GM11168 (cell line): ENCODE results near the gene RNGTT.
"Not testable (repeated sequence)": the region's sequence is repeated elsewhere in the genome, so short reads cannot be mapped to it uniquely, and the experiment has no call there.

ENCODE experiments used
- in situ Hi-C: fragments of 300-500 bp; cut with MboI; formaldehyde crosslinking; loops from one replicate; pipeline ENCODE4 v1.12.0; 2022; ENCODE audit warnings: low sequenced_read_pairs; ENCODE audit not compliant: unreplicated experiment

The RNGTT gene

DNA sequence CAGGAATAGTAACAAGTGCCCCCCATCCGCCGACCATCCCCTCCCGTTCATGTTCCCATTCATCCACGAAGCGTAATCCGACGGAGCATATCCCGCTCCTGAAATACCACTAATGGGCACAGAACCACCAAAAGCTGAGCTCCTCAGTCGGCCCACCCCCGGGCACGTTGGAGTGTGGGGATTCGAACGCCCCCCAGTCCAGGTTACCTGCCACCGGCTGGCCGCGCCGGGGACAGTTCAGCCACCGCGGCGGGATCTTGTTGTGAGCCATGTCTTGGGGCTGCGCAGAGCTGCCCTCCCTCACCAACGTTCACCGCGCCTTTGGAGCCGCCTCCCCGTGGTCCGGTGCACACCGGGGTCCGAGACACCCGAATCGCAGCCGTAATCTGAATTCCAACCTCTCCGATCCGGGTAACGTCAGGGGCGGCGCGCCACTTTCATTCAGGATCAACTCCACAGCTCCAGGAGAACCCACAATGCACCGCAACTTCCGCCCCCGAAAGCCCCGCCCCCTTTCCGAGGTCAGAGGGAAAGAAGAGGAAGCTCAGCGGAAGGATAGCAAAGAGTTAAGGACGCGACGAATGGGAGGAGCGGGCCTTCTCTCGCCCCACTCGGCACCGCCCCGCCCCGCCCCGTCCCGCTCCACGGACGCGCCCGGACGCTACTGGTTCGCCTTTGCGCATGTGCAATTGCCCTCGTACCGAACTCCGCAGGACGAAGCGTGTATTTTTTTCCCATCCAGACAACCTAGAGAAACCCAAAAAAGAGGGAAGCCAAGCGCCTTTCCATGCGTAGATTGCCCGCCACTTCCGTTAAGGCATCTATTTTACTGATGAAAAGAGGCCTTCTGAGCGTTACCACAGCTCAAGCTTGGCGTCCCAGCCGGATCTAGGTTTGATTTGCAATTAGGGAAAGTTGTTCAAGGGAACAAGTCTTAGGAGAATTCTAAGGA lies at the start of gene RNGTT:
Gene RNGTT, minus strand, starts transcription at position 480 of the 952 bp plus-strand sequence. Its CDS starts 209 bp downstream, at position 271.
- in situ Hi-C loops: no loop called here

DNA sequence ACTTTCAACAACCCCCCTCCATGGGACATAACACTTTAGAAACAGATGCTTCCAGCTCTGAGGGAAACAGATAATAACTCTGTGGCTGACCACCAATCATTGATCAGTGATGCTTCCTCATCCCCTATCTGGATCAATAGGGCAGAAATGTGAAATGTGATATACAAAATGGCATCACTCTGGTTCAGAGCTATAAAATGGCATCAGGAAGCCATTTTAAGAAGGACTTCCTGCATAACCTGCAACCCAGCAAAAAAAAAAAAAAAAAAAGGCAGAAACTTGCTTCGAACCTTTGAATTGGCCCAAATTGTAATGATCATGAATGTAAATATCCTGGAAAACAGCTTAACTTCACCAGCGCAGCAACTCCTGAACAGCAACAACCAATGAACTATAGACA lies 48.0 kb upstream of the RNGTT start:
- in situ Hi-C loops: no loop called here

- in situ Hi-C loops: no loop called here
Measured at GRCh38 chr6:89010825-89011224, 47.4 kb upstream of the RNGTT start.

DNA sequence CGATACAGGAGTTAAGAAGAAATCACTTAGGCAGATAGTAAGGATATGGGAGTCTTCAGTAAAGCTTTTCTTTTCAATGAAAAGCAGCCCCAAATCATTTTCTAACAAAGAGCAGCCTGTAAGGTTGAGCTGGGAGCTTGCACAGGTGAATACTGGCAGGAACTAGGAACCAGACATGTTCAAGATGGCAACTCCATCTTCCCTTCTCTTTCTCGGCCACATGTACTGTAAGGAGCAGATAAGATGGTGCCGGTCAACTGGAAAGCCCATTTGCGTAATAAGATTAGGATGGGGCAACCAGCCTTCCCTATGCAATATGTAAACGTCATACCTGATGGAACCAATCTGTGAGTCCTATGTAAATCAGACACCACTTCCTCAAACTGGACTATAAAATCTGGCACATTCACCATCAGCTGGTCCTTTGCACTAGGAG lies 46.2 kb upstream of the RNGTT start:
- in situ Hi-C loops: no loop called here

- in situ Hi-C loops: no loop called here
Measured at GRCh38 chr6:89008815-89009374, 45.5 kb upstream of the RNGTT start.

GRCh38 chr6:89008001-89008814 lies 44.8 kb upstream of the RNGTT start:
- in situ Hi-C loops: no loop called here

DNA sequence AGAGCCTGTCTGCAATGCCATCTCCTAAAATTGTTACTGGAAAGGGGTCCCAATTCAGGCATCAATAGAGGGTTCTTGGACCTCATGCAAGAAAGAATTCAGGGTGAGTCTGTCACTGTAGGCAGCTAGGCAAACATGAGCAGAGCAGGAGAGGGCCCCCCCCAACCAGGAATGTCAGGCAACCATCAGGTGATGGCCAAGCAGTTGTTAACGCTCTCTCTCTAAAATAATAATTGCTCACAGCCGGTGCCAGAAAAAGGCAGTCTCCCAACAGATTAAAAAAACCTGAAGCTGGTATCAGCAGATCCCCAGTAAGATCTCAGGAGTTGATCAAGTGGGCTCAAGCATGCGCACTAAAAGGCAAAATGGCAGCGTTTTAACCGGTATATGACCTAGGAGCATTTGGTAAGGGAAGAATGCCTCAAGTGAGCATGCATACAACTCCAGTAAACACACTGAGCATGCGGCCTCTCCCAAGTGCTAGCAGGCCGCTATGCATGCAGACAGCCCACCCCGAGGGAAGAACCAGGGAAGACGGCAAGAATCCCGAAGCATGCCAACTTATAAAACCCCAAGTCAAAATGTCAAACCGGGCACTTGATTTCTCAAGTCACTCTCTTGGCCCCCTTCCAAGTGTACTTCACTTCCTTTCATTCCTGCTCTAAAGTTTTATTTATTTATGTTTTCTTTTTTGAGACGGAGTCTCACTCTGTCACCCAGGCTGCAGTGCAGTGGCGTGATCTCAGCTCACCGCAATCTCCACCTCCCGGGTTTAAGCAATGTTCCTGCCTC lies 44.0 kb upstream of the RNGTT start:
- in situ Hi-C loops: no loop called here

GRCh38 chr6:89002523-89002922 lies 39.1 kb upstream of the RNGTT start:
- in situ Hi-C loops: no loop called here

- in situ Hi-C loops: no loop called here
Measured at GRCh38 chr6:88997327-88997726, 33.9 kb upstream of the RNGTT start.

- in situ Hi-C loops: no loop called here
Measured at GRCh38 chr6:88992741-88993552, 29.5 kb upstream of the RNGTT start.

GRCh38 chr6:88989215-88989614 lies 25.8 kb upstream of the RNGTT start:
- in situ Hi-C loops: no loop called here

DNA sequence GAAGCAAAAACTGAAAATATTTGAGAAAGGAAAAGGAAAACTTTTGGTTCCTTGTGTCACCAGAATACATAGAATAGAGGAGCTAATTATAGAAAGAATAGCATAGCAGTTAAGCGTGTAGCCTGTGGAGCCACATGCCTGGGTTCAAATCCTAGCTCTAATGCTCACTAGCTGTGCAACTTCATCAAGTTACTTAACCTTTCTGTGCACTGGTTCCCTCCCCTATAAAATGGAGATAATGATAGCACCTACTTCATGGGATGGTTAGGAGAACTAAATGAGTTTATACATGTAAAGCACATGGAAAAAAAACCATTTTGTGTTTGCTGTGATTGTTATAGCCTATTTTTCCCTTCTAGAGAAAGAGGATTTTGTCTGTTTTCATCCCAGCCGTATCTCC lies 24.5 kb upstream of the RNGTT start:
- in situ Hi-C loops: no loop called here

DNA sequence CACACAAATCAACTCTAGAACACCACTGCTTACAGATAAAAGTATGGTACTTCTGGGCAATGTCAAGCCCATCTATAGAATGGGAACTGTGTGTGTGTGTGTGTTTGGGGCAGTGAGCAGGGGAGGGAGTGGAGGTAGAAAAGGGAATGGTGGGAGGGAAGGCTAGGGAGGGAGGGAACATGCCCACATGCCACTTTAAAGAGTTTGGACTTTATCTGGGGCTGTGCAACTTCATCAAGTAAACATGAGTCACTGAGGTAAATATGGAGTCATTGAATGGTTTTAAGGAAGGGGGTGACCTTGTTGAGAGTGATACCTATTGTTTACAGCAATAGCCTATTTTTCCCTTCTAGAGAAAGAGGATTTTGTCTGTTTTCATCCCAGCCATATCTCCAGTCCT lies 22.5 kb upstream of the RNGTT start:
- in situ Hi-C loops: no loop called here

GRCh38 chr6:88984606-88985005 lies 21.2 kb upstream of the RNGTT start:
- in situ Hi-C loops: no loop called here

DNA sequence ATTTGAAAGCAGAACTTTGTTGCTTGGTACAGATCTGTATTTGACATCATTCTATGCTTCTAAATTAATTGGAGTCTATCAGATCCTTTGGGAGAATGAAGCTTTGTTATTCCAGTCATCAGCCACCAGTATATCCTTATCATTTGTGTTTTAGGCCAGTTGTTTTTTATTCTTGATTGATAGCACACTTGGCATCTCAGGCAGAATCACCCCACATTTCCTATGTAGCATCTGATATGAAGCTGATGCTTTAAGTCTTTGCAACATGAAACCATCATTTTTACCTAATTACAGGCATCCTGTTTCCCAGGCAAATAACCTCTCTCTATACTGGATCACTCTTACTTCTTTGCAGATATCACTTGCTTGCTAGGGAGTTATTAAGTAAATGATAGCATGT lies 20.7 kb upstream of the RNGTT start:
- in situ Hi-C loops: no loop called here

DNA sequence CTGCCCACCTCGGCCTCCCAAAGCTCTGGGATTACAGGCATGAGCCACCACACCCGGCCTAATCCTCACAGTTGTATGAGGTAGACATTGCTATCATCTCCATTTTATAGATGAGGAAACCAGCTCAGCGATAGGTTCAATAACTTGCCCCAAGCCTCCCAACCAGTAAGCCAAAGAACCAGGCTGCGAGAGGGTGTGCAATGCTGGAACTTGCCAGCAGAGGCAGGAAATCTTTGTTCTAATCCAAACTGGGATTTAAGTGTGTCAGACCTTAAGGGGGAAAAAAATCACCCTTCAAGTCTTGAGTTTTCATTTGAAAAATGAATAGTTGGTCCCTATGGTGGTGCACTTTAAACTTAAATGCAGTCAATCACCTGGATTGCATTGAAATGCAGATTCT lies 20.1 kb upstream of the RNGTT start:
- in situ Hi-C loops: no loop called here

DNA sequence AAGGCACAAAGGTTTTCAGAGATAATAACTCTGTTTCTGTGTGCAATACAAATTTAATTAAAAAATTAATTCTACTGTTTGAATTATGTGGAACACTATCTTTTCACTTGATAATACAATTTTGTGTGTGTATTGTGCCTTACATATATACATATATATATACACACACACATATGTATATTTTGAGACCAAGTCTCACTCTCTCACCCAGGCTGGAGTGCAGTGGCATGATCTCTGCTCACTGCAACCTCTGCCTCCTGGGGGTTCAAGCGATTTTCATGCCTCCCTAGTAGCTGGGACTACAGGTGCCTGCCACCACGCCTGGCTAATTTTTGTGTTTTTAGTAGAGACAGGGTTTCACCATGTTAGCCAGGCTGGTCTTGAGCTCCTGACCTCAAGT lies 19.7 kb upstream of the RNGTT start:
- in situ Hi-C loops: not testable (repeated sequence)

GRCh38 chr6:88982720-88983119 lies 19.3 kb upstream of the RNGTT start:
- in situ Hi-C loops: no loop called here

GRCh38 chr6:88975369-88975768 lies 12.0 kb upstream of the RNGTT start:
- in situ Hi-C loops: no loop called here
